GM12873 (cell line): ENCODE measurements around the gene BICRA.

Experiments
- TF ChIP-seq, protein P1 (sequence below): IDR thresholded peaks from 2 replicates; pipeline ENCODE4 v1.5.1; 2012; ENCODE audit warnings: low read depth, mild to moderate bottlenecking, moderate library complexity, low read length, control low read depth; ENCODE audit not compliant: insufficient read depth; ENCODE audit errors: missing control alignments

Gene BICRA

GRCh38 chr19:47595944-47596343, 13.0 kb upstream of the BICRA start:
- TF ChIP-seq, protein P1, sequence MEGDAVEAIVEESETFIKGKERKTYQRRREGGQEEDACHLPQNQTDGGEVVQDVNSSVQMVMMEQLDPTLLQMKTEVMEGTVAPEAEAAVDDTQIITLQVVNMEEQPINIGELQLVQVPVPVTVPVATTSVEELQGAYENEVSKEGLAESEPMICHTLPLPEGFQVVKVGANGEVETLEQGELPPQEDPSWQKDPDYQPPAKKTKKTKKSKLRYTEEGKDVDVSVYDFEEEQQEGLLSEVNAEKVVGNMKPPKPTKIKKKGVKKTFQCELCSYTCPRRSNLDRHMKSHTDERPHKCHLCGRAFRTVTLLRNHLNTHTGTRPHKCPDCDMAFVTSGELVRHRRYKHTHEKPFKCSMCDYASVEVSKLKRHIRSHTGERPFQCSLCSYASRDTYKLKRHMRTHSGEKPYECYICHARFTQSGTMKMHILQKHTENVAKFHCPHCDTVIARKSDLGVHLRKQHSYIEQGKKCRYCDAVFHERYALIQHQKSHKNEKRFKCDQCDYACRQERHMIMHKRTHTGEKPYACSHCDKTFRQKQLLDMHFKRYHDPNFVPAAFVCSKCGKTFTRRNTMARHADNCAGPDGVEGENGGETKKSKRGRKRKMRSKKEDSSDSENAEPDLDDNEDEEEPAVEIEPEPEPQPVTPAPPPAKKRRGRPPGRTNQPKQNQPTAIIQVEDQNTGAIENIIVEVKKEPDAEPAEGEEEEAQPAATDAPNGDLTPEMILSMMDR = no peak

DNA sequence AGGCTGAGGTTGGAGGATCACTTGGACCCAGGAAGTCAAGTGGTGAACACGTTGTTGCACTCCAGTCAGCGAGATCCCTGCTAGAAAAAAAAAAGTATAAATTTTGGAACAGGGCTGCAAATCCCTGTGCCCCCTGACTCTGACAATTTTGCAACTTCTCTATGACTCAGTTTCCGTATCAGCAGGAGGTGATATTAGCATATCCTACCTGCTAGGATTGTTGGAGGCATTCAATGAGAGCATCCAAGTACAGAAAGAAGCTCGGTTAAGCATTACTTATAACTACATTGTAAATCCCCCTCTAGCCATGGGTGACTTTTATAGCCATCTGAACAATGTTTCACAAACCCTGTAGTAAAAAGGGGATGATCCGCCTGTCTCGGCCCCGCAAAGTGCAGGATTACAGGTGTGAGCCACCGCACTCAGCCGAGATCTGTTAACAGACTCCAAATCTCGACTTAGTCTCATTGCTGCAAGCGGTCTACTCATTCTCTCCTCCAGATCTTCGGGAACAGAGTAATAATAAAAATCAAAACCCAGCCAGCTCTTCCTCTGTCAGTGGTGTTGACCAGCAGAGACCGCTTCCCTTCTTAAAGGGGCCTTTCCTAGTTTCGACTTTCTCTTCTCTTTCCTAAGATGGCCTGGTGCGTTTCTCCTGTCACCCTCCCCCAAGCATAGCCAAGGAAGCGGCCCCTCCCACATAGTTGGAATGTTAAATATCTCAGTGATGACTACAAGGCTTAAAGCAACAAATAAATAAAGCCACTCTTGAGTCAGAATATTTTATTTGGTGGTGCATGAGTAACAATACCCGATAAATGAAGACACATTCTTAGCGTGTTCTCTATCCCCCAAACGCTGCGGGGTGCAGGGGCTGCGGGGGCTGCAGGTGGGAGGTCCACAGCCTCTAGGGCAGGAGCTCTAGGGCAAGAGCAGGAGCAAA, 10.3 kb upstream of the BICRA start:
- TF ChIP-seq, protein P1 = no peak

- TF ChIP-seq, protein P1 = no peak
Observed at GRCh38 chr19:47600246-47601179, 8.4 kb upstream of the BICRA start.

DNA sequence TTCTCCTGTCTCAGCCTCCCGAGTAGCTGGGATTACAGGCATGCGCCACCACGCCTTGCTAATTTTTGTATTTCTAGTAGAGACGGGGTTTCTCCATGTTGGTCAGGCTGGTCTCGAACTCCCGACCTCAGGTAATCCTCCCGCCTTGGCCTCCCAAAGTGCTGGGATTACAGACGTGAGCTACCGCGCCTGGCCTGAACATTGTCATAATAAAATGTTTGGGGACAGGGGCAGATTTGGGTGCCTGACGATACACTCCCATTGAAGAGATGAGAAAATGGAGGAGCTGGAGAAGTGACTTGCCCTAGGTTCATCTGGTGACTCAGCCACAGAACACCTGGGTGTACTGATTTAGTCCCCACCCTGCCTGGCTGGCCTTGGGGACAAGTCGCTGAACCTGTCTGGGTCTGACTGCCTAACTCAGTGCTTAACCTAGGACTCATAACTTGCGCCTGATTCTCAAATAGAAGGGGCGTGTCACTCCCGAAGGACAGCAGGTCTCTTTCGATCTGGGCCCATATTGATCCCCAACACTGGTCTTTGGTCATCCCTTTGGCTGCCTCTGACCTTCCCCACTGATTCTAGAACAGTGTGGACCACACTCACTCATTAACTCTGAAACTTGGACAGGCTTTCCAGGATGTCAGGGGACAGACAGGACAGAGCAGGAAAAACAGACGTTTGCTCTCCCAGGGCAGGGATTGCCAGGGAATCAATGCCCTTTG, 7.6 kb upstream of the BICRA start:
- TF ChIP-seq, protein P1 = no peak

DNA sequence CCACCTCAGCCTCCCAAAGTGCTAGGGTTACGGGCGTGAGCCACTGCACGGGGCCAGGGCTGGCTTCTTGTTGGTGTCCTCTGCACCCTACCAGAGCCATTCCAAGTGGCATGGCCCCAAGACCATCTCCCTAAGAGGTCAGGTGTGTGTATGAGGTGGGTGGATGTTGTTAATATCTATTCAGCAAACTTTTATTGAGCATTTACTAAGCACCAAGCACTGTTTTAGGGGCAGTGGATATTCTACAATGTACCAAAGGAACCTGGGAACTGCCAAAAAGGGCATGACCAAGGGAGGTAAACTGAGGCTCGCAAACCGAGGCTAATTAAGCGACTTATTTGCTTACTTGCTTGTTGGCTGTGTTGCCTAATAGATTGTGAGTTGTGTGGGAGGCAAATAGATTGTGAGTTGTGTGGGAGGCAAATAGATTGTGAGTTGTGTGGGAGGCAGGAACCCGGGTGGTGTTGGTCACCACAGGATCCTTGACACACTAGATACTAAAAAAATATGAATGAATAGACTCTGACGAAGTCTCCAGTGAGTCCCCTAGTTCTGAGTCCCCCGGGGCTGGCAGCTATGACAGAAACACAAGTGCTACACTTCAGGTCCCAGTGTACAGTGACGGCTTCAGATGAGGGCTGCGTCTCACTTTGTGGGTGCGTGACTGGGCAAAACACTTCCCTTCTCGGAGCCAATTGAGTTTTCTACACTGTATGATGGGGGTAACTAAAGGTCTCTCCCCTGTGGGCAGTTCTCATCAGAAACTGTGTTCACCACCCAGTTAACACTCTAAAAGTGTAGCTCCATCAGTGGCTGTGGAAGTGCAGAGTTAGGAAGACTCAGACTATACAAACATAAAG, 5.0 kb upstream of the BICRA start:
- TF ChIP-seq, protein P1 = no peak

- TF ChIP-seq, protein P1 = no peak
Observed at GRCh38 chr19:47607564-47608073, 1.3 kb upstream of the BICRA start.
